CD4-positive, alpha-beta T cell (primary cell): Measurements from ENCODE around the gene TRAPPC2. TPM values are rescaled to one million over a fixed set of nuclear protein-coding genes. Genes with fewer than 3 reads are reported as not detected.

Source experiments
- ATAC-seq: fragments of 200-7000 bp; cut with Tn5 transposase; one replicate; pipeline ENCODE4 v1.10.0; 2022; ENCODE audit warnings: mild to moderate bottlenecking; ENCODE audit not compliant: poor library complexity
- CTCF ChIA-PET: fragments of 350-600 bp; sonication (Branson Sonifier 250); formaldehyde crosslinking; loops from one replicate; lab custom pipeline; 2021; ENCODE audit warnings: antibody characterized with exemption, inconsistent platforms; lab: Charles Lee
- POLR2A ChIA-PET: fragments of 350-600 bp; sonication (Branson Sonifier 250); formaldehyde crosslinking; loops from one replicate; lab custom pipeline; 2021; ENCODE audit warnings: antibody characterized with exemption, inconsistent platforms; lab: Charles Lee
- DNase-seq, 14 experiments: peaks; one replicate each; pipeline ENCODE4 v3.0.0-alpha.2; 2013 to 2020; ENCODE audit warnings: mixed read lengths in 2 of 14
- H3K27ac ChIP-seq, 2 donors: one replicate each; pipeline versions ENCODE4 v1.5.1 to v1.7.0; 2013; ENCODE audit warnings: low read length in 2 of 2, low read depth in 1 of 2, mild to moderate bottlenecking in 1 of 2
- H3K27me3 ChIP-seq, 2 experiments: 1 replicate in 1 of 2; 2 replicates in 1 of 2; pipeline versions ENCODE4 v1.6.1 to v1.7.0; 2013; ENCODE audit warnings: low read length in 2 of 2, control low read depth in 1 of 2, mild to moderate bottlenecking in 1 of 2, moderate library complexity in 1 of 2; ENCODE audit not compliant: insufficient read depth in 2 of 2, control insufficient read depth in 1 of 2
- H3K36me3 ChIP-seq: one replicate; pipeline ENCODE4 v1.6.1; 2013; ENCODE audit warnings: low read length, control low read depth; ENCODE audit not compliant: insufficient read depth
- H3K4me1 ChIP-seq: one replicate; pipeline ENCODE4 v1.6.1; 2013; ENCODE audit warnings: low read length, control low read depth; ENCODE audit not compliant: insufficient read depth
- H3K4me3 ChIP-seq: one replicate; pipeline ENCODE4 v1.5.1; 2013; ENCODE audit warnings: mild to moderate bottlenecking, low read length, moderate library complexity
- H3K9me3 ChIP-seq, 2 experiments: 1 replicate in 1 of 2; 2 replicates in 1 of 2; pipeline versions ENCODE4 v1.6.1 to v1.7.0; 2013; ENCODE audit warnings: low read length in 2 of 2, mild to moderate bottlenecking in 2 of 2, control low read depth in 1 of 2, moderate library complexity in 1 of 2; ENCODE audit not compliant: control insufficient read depth in 1 of 2, insufficient read depth in 1 of 2
- H3K27ac Mint-ChIP-seq: one replicate; pipeline ENCODE4 v1.8.0; 2020; ENCODE audit warnings: mixed read lengths
- H3K27me3 Mint-ChIP-seq: one replicate; pipeline ENCODE4 v1.8.0; 2021; ENCODE audit warnings: mixed read lengths
- H3K36me3 Mint-ChIP-seq: one replicate; pipeline ENCODE4 v1.8.0; 2021; ENCODE audit warnings: low read depth, mixed read lengths
- H3K4me1 Mint-ChIP-seq: one replicate; pipeline ENCODE4 v1.8.0; 2021; ENCODE audit warnings: low read depth, mixed read lengths
- H3K4me3 Mint-ChIP-seq: one replicate; pipeline ENCODE4 v1.8.0; 2020; ENCODE audit warnings: mild to moderate bottlenecking, mixed read lengths
- H3K9me3 Mint-ChIP-seq: one replicate; pipeline ENCODE4 v1.8.0; 2020; ENCODE audit warnings: mixed read lengths
- CTCF ChIP-seq: fragments of 200-600 bp; IDR thresholded peaks from one replicate; pipeline ENCODE4 v1.8.0; 2022; ENCODE audit warnings: antibody characterized with exemption, mild to moderate bottlenecking
- intact Hi-C, 2 experiments: fragments of 100-400 bp; cut with DNase I in 1 of 2; cut with micrococcal nuclease in 1 of 2; formaldehyde crosslinking; loops; one replicate each; pipeline versions ENCODE4 v1.15.1 to v1.9.0; 2023 to 2025; cut with DNase I, micrococcal nuclease
- total RNA-seq, 174 experiments: library from RNA in 2 of 174; stranded (reverse) in 2 of 174; gene quantifications; one replicate each; pipeline ENCODE4 v1.2.3 and lab custom pipeline; 2021 to 2026

TRAPPC2 gene
- total RNA-seq, 2 experiments from 2014 or later, result 21.4 to 22.3 TPM

- H3K27ac ChIP-seq, result no peak overlapping the region
- TF ChIP-seq CTCF, result no peak
- Mint-ChIP-seq H3K4me3 (no peak overlapping the region), H3K27me3 (no peaks in the 10 kb centered on the region), H3K9me3 (no peaks in the 10 kb centered on the region), H3K27ac (no peak overlapping the region), H3K4me1 (peaks cover 10% of the 10 kb centered on the region), H3K36me3 (peaks cover 38% of the 10 kb centered on the region)
- intact Hi-C loops, result no loop called here
- H3K4me3 ChIP-seq, result no peak overlapping the region
- DNase-seq (no peak), ATAC-seq (no peak)
- POLR2A ChIA-PET, result no interaction called here
- CTCF ChIA-PET, result no interaction called here
- no peaks in the 10 kb centered on the region for H3K27me3 ChIP-seq
- H3K4me1 ChIP-seq, result peaks cover 3% of the 10 kb centered on the region
- peaks cover 14% of the 10 kb centered on the region for H3K36me3 ChIP-seq
- H3K9me3 ChIP-seq, result no peaks in the 10 kb centered on the region
Observed at GRCh38 chrX:13667919-13668318, 66.5 kb downstream of the TRAPPC2 start.

GRCh38 chrX:13666836-13667235 is 67.6 kb downstream of the TRAPPC2 start:
- Mint-ChIP-seq H3K27me3 (no peaks in the 10 kb centered on the region), H3K4me1 (peaks cover 10% of the 10 kb centered on the region), H3K27ac (no peak overlapping the region), H3K9me3 (no peaks in the 10 kb centered on the region), H3K36me3 (peaks cover 41% of the 10 kb centered on the region), H3K4me3 (no peak overlapping the region)
- POLR2A ChIA-PET, result interaction anchor here (0.5 kb wide), 1 partner anchor 40 kb away, joined by 3 read pairs; no protein-coding TSS in a partner anchor
- Histone ChIP-seq H3K36me3 (peaks cover 24% of the 10 kb centered on the region), H3K27ac (no peak overlapping the region), H3K9me3 (no peaks in the 10 kb centered on the region), H3K27me3 (no peaks in the 10 kb centered on the region), H3K4me1 (peaks cover 4% of the 10 kb centered on the region), H3K4me3 (no peak overlapping the region)
- ATAC-seq (no peak), DNase-seq (no peak)
- intact Hi-C loops, result no loop called here
- TF ChIP-seq CTCF, result no peak
- CTCF ChIA-PET, result interaction anchor here (1.5 kb wide), 1 partner anchor 21 kb away, joined by 3 read pairs; the partner anchor contains the start of gene RAB9A

GRCh38 chrX:13664020-13664419 is 70.4 kb downstream of the TRAPPC2 start:
- DNase-seq (no peak), ATAC-seq (no peak)
- ChIA-PET CTCF (interaction anchor here (0.7 kb wide), 1 partner anchor 12 kb away, joined by 4 read pairs; no protein-coding TSS in a partner anchor), POLR2A (no interaction called here)
- intact Hi-C loops, result no loop called here
- TF ChIP-seq CTCF, result no peak
- peaks cover 30% of the 10 kb centered on the region for H3K36me3 ChIP-seq
- Mint-ChIP-seq H3K4me1 (peaks cover 3% of the 10 kb centered on the region), H3K27me3 (no peaks in the 10 kb centered on the region), H3K9me3 (no peaks in the 10 kb centered on the region), H3K36me3 (peaks cover 48% of the 10 kb centered on the region), H3K4me3 (no peak overlapping the region), H3K27ac (no peak overlapping the region)
- no peaks in the 10 kb centered on the region for H3K27me3 ChIP-seq
- no peaks in the 10 kb centered on the region for H3K9me3 ChIP-seq
- H3K4me3 ChIP-seq, result no peak overlapping the region
- H3K27ac ChIP-seq, result no peak overlapping the region
- H3K4me1 ChIP-seq, result peaks cover 6% of the 10 kb centered on the region
